Body of pancreas (tissue), 4 donors: ENCODE measurements around the gene B2M.
"Not testable (repeated sequence)": the region's sequence is repeated elsewhere in the genome, so short reads cannot be mapped to it uniquely, and the experiment has no call there.

Experiments
- CTCF ChIP-seq, 7 experiments: fragments of 450-650 bp in 4 of 7; fragments of 200-600 bp in 3 of 7; sonication (generic) in 3 of 7; IDR thresholded peaks; one replicate each; pipeline ENCODE4 v1.5.1; 2016 to 2019; ENCODE audit warnings: antibody characterized with exemption in 7 of 7
- POLR2A ChIP-seq, 3 donors: fragments of 450-650 bp; IDR thresholded peaks; one replicate each; pipeline ENCODE4 v1.6.1; 2016; ENCODE audit warnings: antibody characterized with exemption in 3 of 3, mild to moderate bottlenecking in 2 of 3

DNA sequence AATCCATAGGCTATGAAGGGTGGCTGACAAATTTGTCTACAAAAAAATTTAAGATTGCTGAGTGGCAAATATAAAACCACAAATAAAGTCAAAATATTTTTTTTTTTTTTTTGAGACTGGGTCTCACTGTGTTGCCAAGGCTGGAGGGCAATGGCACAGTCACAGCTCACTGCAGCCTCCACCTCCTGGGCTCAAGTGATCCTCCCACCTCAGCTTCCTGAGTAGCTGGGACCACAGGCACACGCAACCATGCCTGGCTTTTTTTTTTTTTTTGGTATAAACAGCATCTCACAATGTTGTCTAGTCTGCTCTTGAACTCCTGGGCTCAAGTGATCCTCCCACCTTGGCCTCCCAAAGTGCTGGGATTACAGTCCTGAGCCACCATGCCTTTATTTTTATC lies 21.1 kb upstream of the B2M start:
- not testable (repeated sequence) for TF ChIP-seq CTCF, POLR2A (IDR thresholded peaks at IDR 0.05)
